GM21825 (cell line): ENCODE results near the gene ZNF354C.

Experiments
- ATAC-seq: cut with Tn5 transposase; IDR thresholded peaks from one replicate; pipeline ENCODE4 v1.9.1; 2021; ENCODE audit warnings: mild to moderate bottlenecking, moderate library complexity; ENCODE audit not compliant: unreplicated experiment

The ZNF354C gene

DNA sequence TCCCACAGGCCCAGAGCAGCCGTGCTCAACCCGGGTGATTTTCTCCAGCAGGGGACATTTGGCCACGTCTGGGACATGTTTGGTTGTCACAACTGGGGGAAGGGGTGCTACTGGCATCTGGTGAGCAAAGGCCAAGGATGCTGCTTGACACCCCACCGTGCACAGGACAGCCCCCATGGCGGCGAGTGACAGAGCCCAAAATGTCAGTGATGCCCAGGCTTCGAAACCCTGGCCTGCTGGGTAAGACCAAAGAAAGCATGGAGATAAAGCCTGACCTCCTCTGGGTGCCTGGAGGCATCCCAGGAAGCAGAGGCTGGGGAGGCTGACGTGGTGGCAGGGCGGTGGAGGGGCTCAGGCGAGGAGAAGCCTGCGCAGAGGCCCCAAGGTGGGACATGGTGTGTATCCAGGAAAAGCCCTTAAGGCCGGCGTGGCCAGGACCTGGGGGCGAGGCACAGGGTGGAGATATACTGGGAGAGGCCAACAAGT is 66.4 kb downstream of the ZNF354C start:
- ATAC-seq, result no peak

- ATAC-seq, result no peak
These were observed 67.2 kb downstream of the ZNF354C start for GRCh38 chr5:179127136-179128040.

DNA sequence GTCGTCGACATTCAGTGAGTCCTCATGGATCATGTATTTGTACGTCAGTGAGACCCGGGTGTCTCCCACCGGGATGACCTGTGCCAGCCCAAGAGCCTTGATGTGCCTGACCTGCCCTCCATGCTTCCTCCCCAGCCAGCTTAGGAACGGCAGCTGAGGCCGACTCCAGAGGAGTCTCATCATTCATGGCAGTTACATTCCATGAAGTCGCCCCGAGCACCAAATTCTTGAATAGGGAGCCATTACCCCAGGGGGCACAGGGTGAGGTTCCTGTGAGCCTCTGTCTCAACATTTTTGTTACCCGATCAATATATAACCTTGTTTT is 67.8 kb downstream of the ZNF354C start:
- no peak for ATAC-seq

GRCh38 chr5:179128976-179129375 is 68.8 kb downstream of the ZNF354C start:
- no peak for ATAC-seq

GRCh38 chr5:179129607-179130071 is 69.5 kb downstream of the ZNF354C start:
- no peak for ATAC-seq

DNA sequence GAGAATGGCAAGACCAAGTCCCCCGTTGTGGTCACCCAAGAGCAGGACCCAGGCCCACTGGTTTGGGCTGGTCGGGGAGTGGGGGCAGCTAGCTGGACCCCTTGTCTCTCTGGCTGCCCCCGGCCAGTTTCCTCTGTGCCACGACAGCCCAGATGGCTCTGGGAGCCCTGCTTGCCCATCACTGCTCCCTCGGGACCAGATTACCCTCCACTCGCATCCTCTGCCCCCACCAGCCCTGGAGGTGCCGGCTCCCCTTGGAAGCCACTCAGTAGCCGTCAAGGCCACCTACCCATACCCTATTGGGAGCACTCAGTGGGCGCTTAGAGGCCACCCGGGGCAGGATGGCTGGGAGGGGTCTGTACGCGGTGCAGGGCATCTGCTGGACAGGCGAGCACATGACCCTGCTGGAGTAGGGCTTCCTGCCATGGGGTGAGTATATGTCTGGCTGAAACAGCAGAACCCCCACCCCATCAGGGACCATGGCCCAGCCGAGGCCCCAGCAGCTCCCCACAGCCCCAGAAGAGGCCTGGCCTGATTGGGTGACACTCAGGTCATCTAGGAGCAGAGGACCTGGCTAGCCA is 70.0 kb downstream of the ZNF354C start:
- ATAC-seq, result no peak

DNA sequence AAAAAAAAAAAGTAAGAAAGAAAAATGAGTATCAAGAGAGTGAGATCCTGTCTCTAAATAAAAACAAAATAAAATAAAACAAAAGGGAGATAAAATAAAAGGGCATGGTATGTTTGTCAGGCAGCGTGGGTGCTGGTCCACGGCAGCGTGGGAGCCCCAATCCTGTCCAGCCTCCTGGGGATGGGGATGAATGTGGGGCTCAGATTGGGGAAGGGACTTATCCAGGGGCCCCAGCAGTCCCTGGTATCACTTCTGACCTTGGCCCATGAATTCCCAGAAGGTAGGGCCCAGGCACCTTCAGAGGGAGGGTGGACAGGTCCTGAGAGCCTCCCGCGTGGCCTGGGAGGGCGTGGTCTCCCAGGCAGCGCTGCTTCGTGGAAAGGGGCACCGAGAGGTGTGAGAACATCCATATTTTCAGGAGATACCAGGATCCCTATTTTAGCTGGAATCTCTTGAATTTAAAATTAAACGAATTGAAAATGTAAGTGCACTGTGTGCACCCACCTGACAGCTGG is 71.2 kb downstream of the ZNF354C start:
- ATAC-seq, result no peak

GRCh38 chr5:179131886-179132585 is 71.9 kb downstream of the ZNF354C start:
- ATAC-seq, result no peak

- ATAC-seq, result no peak
These were observed 72.6 kb downstream of the ZNF354C start for GRCh38 chr5:179132586-179133355.
